ENCODE results near the gene DGKB. TPM values are rescaled to one million over a fixed set of nuclear protein-coding genes. Genes with fewer than 3 reads are reported as not detected.

DGKB gene
- under 1 TPM; 0.44 to 0.63 TPM for total RNA-seq

DNA sequence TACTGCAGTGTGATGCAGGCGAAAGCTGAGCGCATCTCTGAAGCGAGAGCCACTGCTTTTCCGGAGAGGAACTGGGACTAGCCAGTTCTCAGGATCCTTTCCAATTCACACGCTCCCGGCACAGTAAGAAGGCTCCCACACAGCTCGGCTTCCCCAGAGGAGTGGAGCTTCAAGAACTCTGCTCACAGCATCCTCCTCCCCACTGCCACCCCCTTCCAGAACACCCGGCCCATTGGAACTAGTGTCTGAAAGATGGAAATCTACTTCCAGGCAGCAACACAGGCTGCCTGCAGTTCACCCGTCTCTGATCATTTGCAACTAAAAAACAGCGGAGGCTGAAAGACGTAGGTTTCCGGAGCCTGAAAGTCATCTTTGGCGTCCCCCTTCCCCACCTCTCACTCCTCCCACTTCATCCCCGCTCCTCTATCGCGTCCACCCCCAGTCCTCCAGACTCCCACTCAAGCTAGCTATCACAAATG, at the start of gene DGKB:
DGKB (minus strand) TSS at position 163 of the 479 bp plus-strand sequence.
- no peak for DNase-seq (ENCODE audit: low spot score)
- TF ChIP-seq CTCF (IDR thresholded peaks at IDR 0.05), result no peak
- H3K9me3 ChIP-seq, result no peaks in the 10 kb centered on the region
- H3K4me1 ChIP-seq, result peaks cover 0 to 7% of the 10 kb centered on the region in 2 donors
- H3K27me3 ChIP-seq, result no peaks in the 10 kb centered on the region
- H3K4me3 ChIP-seq, result peak within 1 kb of the TSS; percentile 20 to 50
- peak within 1 kb of the TSS; percentile 43 to 61 for H3K27ac ChIP-seq
- H3K36me3 ChIP-seq, result no peaks in the 10 kb centered on the region

DNA sequence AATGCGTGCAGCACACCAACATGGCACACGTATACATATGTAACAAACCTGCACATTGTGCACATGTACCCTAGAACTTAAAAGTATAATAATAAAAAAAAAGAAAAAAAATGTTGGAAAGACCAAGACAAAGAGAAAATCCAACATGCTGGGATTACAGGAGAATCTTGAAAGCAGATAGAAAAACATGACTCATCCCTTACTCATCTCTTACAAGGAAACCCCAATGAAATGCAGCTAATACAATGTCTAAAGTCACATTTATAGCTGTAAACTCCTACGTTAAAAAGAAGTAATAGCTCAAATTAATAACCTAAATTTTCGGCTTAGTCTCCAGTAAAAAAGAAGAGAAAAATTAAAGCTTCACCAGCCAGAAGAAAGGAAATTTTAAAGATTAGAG, 47.5 kb upstream of the DGKB start:
- DNase-seq (ENCODE audit: low spot score), result no peak
- TF ChIP-seq CTCF (IDR thresholded peaks at IDR 0.05), result no peak
- H3K4me3 ChIP-seq, result no peak overlapping the region

GRCh38 chr7:14938181-14938580, 35.6 kb upstream of the DGKB start:
- H3K4me3 ChIP-seq, result no peak overlapping the region
- no peaks in the 10 kb centered on the region for H3K27me3 ChIP-seq
- no peak for DNase-seq (ENCODE audit: low spot score)
- H3K4me1 ChIP-seq, result no peaks in the 10 kb centered on the region
- H3K36me3 ChIP-seq, result no peaks in the 10 kb centered on the region
- no peak for TF ChIP-seq CTCF (IDR thresholded peaks at IDR 0.05)
- H3K27ac ChIP-seq, result no peak overlapping the region
- H3K9me3 ChIP-seq, result no peaks in the 10 kb centered on the region

More for the DNA sequence above, 47.5 kb upstream of the DGKB start:
- Histone ChIP-seq H3K36me3 (no peaks in the 10 kb centered on the region), H3K4me1 (no peaks in the 10 kb centered on the region), H3K27ac (no peak overlapping the region), H3K27me3 (no peaks in the 10 kb centered on the region), H3K9me3 (no peaks in the 10 kb centered on the region)

GRCh38 chr7:14937581-14937980, 35.0 kb upstream of the DGKB start:
- no peak for TF ChIP-seq CTCF (IDR thresholded peaks at IDR 0.05)

DNA sequence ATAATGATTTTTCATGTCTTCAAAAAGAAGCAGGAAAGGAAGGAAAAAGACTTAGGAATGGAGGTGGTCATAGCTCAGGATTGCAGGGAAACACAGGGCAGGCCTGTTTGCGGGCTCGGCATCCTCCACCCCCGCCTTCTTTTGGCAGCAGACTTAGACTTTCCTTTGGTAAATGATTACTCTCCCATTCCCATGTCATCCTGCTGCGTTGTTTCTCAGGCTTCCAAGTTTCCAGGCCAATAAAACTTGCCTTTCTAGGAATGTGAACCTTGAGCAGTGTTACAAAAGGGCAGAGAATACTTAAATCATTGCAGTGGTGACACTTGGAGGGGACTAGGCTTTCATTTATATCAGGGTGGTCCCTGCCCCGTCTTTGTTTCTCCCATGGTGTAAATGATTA, 34.0 kb upstream of the DGKB start:
- Histone ChIP-seq H3K27ac (no peak overlapping the region), H3K36me3 (no peaks in the 10 kb centered on the region), H3K4me1 (no peaks in the 10 kb centered on the region), H3K9me3 (no peaks in the 10 kb centered on the region), H3K4me3 (no peak overlapping the region), H3K27me3 (no peaks in the 10 kb centered on the region)
- TF ChIP-seq CTCF (IDR thresholded peaks at IDR 0.05), result no peak
- DNase-seq (ENCODE audit: low spot score), result no peak

More at GRCh38 chr7:14937581-14937980, 35.0 kb upstream of the DGKB start:
- Histone ChIP-seq H3K9me3 (no peaks in the 10 kb centered on the region), H3K27me3 (no peaks in the 10 kb centered on the region), H3K4me3 (no peak overlapping the region), H3K36me3 (no peaks in the 10 kb centered on the region), H3K27ac (no peak overlapping the region), H3K4me1 (no peaks in the 10 kb centered on the region)
- DNase-seq (ENCODE audit: low spot score), result no peak

DNA sequence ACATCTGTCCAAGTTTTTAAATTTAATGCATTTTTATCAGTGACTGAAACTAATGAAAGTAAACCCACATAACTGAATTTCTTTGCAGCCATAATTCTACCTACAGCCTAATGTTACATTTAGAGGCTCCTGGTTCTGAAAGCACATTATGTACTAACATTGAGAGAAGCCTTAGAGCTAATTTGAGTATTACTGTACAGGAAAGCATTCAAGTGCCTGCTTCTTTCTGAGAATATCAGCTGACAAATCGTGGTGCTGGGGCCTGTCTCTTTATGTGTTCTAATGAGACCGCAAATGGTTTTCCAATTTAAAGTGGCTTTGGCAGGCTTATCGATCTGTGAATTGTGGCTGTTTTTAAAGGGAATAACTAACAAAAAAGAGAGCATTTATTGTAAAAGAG, 32.3 kb upstream of the DGKB start:
- Histone ChIP-seq H3K4me3 (no peak overlapping the region), H3K4me1 (no peaks in the 10 kb centered on the region), H3K27me3 (no peaks in the 10 kb centered on the region), H3K27ac (no peak overlapping the region), H3K9me3 (no peaks in the 10 kb centered on the region), H3K36me3 (no peaks in the 10 kb centered on the region)
- no peak for DNase-seq (ENCODE audit: low spot score)
- no peak for TF ChIP-seq CTCF (IDR thresholded peaks at IDR 0.05)
